ENCODE data around the gene TXNDC15.

- TF ChIP-seq CTCF (IDR thresholded peaks at IDR 0.05; ENCODE audit: low read depth, low read length), result no peak
- no peak for TF ChIP-seq EZH2phosphoT487 (IDR thresholded peaks at IDR 0.05; ENCODE audit: low read depth)
These were observed 39.6 kb downstream of the TXNDC15 start for GRCh38 chr5:134913795-134914194.
